SK-N-SH treated with all-trans-retinoic acid at 6 μM for 48 hours (cell line): Measurements from ENCODE around the gene YIPF2.

Source experiments
- ISL1 ChIP-seq: fragments of 250-450 bp; sonication (Bioruptor Pico); IDR thresholded peaks from 2 replicates; pipeline ENCODE4 v2.1.2; 2022; ENCODE audit warnings: mild to moderate bottlenecking, moderate library complexity
- OSR1 ChIP-seq: fragments of 250-450 bp; sonication (Bioruptor Pico); IDR thresholded peaks from 2 replicates; pipeline ENCODE4 v1.8.0; 2022; ENCODE audit warnings: moderate library complexity, mild to moderate bottlenecking, inconsistent platforms
- PATZ1 ChIP-seq: fragments of 250-450 bp; sonication (Bioruptor Pico); IDR thresholded peaks from 2 replicates; pipeline ENCODE4 v1.8.0; 2020; ENCODE audit warnings: mild to moderate bottlenecking, moderate library complexity, borderline replicate concordance
- POU6F1 ChIP-seq: fragments of 250-450 bp; sonication (Bioruptor Pico); IDR thresholded peaks from 2 replicates; pipeline ENCODE4 v1.8.0; 2021; ENCODE audit warnings: low read depth, mild to moderate bottlenecking, moderate library complexity, borderline replicate concordance
- PPARA ChIP-seq: fragments of 250-450 bp; sonication (Bioruptor Pico); IDR thresholded peaks from 2 replicates; pipeline ENCODE4 v1.5.0; 2020; ENCODE audit warnings: mild to moderate bottlenecking, borderline replicate concordance
- TOX ChIP-seq: fragments of 250-450 bp; sonication (Bioruptor Pico); IDR thresholded peaks from 2 replicates; pipeline ENCODE4 v1.8.0; 2021; ENCODE audit warnings: mild to moderate bottlenecking, moderate library complexity, borderline replicate concordance
- TSHZ2 ChIP-seq: fragments of 250-450 bp; sonication (Bioruptor Pico); IDR thresholded peaks from 2 replicates; pipeline ENCODE4 v1.5.0; 2020; ENCODE audit warnings: mild to moderate bottlenecking, moderate library complexity
- ZFP3 ChIP-seq: fragments of 250-450 bp; sonication (Bioruptor Pico); IDR thresholded peaks from 2 replicates; pipeline ENCODE4 v1.5.0; 2020; ENCODE audit warnings: mild to moderate bottlenecking, moderate library complexity
- ZNF565 ChIP-seq: fragments of 450-650 bp; formaldehyde crosslinking; conservative IDR thresholded peaks from 2 replicates; pipeline ENCODE4 v1.5.0; 2020; ENCODE audit warnings: low read depth, mild to moderate bottlenecking, moderate library complexity

GRCh38 chr19:10892256-10892655 is 36.2 kb downstream of the YIPF2 start:
- TF ChIP-seq ZNF565 (CRISPR knock-in tag): no peak
- no peak for TF ChIP-seq TOX (CRISPR knock-in tag)
- no peak for TF ChIP-seq ZFP3 (CRISPR knock-in tag)
- TF ChIP-seq POU6F1 (CRISPR knock-in tag): no peak
- TF ChIP-seq PPARA (CRISPR knock-in tag): no peak
- TF ChIP-seq TSHZ2 (CRISPR knock-in tag): no peak
- no peak for TF ChIP-seq PATZ1 (CRISPR knock-in tag)
- no peak for TF ChIP-seq ISL1 (CRISPR knock-in tag)
- no peak for TF ChIP-seq OSR1 (CRISPR knock-in tag)
